Thoracic aorta (tissue), 2 donors: ENCODE data around the gene SPTBN5. TPM values are rescaled to one million over a fixed set of nuclear protein-coding genes. Genes with fewer than 3 reads are reported as not detected.

ENCODE experiments used
- ATAC-seq: fragments of 150-250 bp; one replicate; pipeline ENCODE4 v1.8.0; 2017; ENCODE audit warnings: low read depth; ENCODE audit not compliant: insufficient number of reproducible peaks, low FRiP score
- DNase-seq: peaks from one replicate; pipeline ENCODE4 v3.0.0-alpha.2; 2020; ENCODE audit warnings: low spot score
- H3K27ac ChIP-seq, 2 donors: fragments of 200-600 bp; sonication (generic); 1 replicate in 1 of 2; 2 replicates in 1 of 2; pipeline ENCODE4 v1.5.1; 2016; ENCODE audit warnings: mild to moderate bottlenecking in 2 of 2, moderate library complexity in 2 of 2
- H3K27me3 ChIP-seq: fragments of 200-600 bp; sonication (generic); replicated peaks from 2 replicates; pipeline ENCODE4 v1.6.0; 2016; ENCODE audit warnings: mild to moderate bottlenecking; ENCODE audit not compliant: insufficient read depth
- H3K36me3 ChIP-seq: fragments of 200-600 bp; sonication (generic); one replicate; pipeline ENCODE4 v1.5.1; 2016
- H3K4me1 ChIP-seq, 2 donors: fragments of 200-600 bp; sonication (generic); 1 replicate in 1 of 2; 2 replicates in 1 of 2; pipeline versions ENCODE4 v1.5.1 to v1.6.0; 2016; ENCODE audit warnings: low read depth in 2 of 2, mild to moderate bottlenecking in 1 of 2; ENCODE audit not compliant: control insufficient read depth in 1 of 2
- H3K4me3 ChIP-seq: fragments of 200-600 bp; sonication (generic); 2 replicates; pipeline ENCODE4 v1.5.1; 2016; ENCODE audit warnings: mild to moderate bottlenecking
- H3K9me3 ChIP-seq: fragments of 200-600 bp; sonication (generic); 2 replicates; pipeline ENCODE4 v1.5.1; 2016
- total RNA-seq, 2 donors: library from RNA; depleted of rRNA; stranded (reverse); fragments of >200 nt; gene quantifications; one replicate each; pipeline versions ENCODE4 v1.1.0 to v1.2.3, GENCODE V29; 2016
- TF ChIP-seq, protein P1 (sequence below): fragments of 200-600 bp; sonication (generic); IDR thresholded peaks from one replicate; pipeline ENCODE4 v1.5.1; 2019; ENCODE audit warnings: antibody characterized with exemption

The SPTBN5 gene
- total RNA-seq, 2 donors from 2014 or later, result 1.3 to 3.9 TPM

GRCh38 chr15:41937568-41937923, 43.7 kb upstream of the SPTBN5 start:
- Histone ChIP-seq H3K4me3 (no peak overlapping the region), H3K27ac (peak overlapping the region in 1 of 2 donors; percentile 15), H3K9me3 (no peaks in the 10 kb centered on the region), H3K36me3 (peaks cover 4% of the 10 kb centered on the region), H3K4me1 (peaks cover 20 to 56% of the 10 kb centered on the region in 2 donors), H3K27me3 (no peaks in the 10 kb centered on the region)
- ATAC-seq (no peak), DNase-seq (no peak)
- TF ChIP-seq, protein P1, sequence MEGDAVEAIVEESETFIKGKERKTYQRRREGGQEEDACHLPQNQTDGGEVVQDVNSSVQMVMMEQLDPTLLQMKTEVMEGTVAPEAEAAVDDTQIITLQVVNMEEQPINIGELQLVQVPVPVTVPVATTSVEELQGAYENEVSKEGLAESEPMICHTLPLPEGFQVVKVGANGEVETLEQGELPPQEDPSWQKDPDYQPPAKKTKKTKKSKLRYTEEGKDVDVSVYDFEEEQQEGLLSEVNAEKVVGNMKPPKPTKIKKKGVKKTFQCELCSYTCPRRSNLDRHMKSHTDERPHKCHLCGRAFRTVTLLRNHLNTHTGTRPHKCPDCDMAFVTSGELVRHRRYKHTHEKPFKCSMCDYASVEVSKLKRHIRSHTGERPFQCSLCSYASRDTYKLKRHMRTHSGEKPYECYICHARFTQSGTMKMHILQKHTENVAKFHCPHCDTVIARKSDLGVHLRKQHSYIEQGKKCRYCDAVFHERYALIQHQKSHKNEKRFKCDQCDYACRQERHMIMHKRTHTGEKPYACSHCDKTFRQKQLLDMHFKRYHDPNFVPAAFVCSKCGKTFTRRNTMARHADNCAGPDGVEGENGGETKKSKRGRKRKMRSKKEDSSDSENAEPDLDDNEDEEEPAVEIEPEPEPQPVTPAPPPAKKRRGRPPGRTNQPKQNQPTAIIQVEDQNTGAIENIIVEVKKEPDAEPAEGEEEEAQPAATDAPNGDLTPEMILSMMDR, result no peak

- DNase-seq (no peak), ATAC-seq (no peak)
- Histone ChIP-seq H3K9me3 (no peaks in the 10 kb centered on the region), H3K27ac (peak overlapping the region in 1 of 2 donors; percentile 15), H3K4me1 (peaks cover 24 to 62% of the 10 kb centered on the region in 2 donors), H3K36me3 (peaks cover 4% of the 10 kb centered on the region), H3K27me3 (no peaks in the 10 kb centered on the region), H3K4me3 (no peak overlapping the region)
- TF ChIP-seq, protein P1, result no peak
These were observed 43.1 kb upstream of the SPTBN5 start for GRCh38 chr15:41936649-41937567.

GRCh38 chr15:41936155-41936554, 42.3 kb upstream of the SPTBN5 start:
- peaks cover 26 to 63% of the 10 kb centered on the region in 2 donors for H3K4me1 ChIP-seq
- H3K27ac ChIP-seq, result peak overlapping the region in 1 of 2 donors; percentile 17
- H3K4me3 ChIP-seq, result no peak overlapping the region
- H3K9me3 ChIP-seq, result no peaks in the 10 kb centered on the region
- TF ChIP-seq, protein P1, result no peak
- DNase-seq (no peak), ATAC-seq (no peak)
- H3K36me3 ChIP-seq, result peaks cover 4% of the 10 kb centered on the region
- no peaks in the 10 kb centered on the region for H3K27me3 ChIP-seq

DNA sequence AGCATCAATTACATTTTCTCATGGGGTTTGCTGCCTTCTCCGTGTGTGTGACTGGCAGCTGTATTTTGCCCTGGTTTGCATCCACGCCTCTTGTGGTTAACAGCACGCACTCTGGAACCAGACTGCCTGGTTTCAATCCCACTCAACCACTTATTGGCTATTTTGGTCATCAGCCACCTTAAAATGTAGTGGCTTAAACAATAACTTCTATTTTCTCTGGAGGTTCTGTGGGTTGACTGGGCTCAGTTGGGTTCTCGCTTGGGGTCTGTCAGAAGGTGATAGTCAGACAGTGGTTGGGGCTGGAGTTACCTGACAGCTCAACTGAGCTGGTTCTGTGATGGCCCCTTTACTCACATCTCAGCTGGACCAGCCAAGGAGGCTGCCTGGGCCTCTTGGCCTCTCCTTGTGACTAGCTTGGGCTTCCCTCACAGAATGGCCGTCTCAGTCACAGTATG, 41.7 kb upstream of the SPTBN5 start:
- ATAC-seq (no peak), DNase-seq (no peak)
- TF ChIP-seq, protein P1, result no peak
- peak overlapping the region in 1 of 2 donors; percentile 62 for H3K27ac ChIP-seq
- H3K4me3 ChIP-seq, result no peak overlapping the region
- peaks cover 31 to 63% of the 10 kb centered on the region in 2 donors for H3K4me1 ChIP-seq
- H3K27me3 ChIP-seq, result no peaks in the 10 kb centered on the region
- peaks cover 4% of the 10 kb centered on the region for H3K36me3 ChIP-seq
- H3K9me3 ChIP-seq, result no peaks in the 10 kb centered on the region

GRCh38 chr15:41934843-41935242, 41.0 kb upstream of the SPTBN5 start:
- H3K4me3 ChIP-seq, result no peak overlapping the region
- peak overlapping the region in 1 of 2 donors; percentile 62 for H3K27ac ChIP-seq

More at GRCh38 chr15:41934843-41935242, 41.0 kb upstream of the SPTBN5 start:
- H3K4me1 ChIP-seq, result peaks cover 37 to 67% of the 10 kb centered on the region in 2 donors
- no peaks in the 10 kb centered on the region for H3K9me3 ChIP-seq
- ATAC-seq, result no peak
- TF ChIP-seq, protein P1, result no peak
- DNase-seq, result no peak
- H3K27me3 ChIP-seq, result no peaks in the 10 kb centered on the region
- H3K36me3 ChIP-seq, result no peaks in the 10 kb centered on the region
